Lung (tissue), 13 donors: ENCODE measurements around the gene THRA. TPM values are rescaled to one million over a fixed set of nuclear protein-coding genes. Genes with fewer than 3 reads are reported as not detected.
A peak's percentile ranks its signal among the peaks of the same experiment; 100 is the strongest.
"Not testable (repeated sequence)": the region's sequence is repeated elsewhere in the genome, so short reads cannot be mapped to it uniquely, and the experiment has no call there.

ENCODE experiments used
- ATAC-seq: fragments of 200-7000 bp; cut with Tn5 transposase; one replicate; pipeline ENCODE4 v1.9.1; 2020; ENCODE audit warnings: moderate number of reproducible peaks; ENCODE audit not compliant: insufficient read depth, low FRiP score
- DNase-seq, 3 donors: peaks; one replicate each; pipeline ENCODE4 v3.0.0-alpha.2; 2013 to 2017
- H3K27ac ChIP-seq, 2 donors: one replicate each; pipeline ENCODE4 v1.5.1; 2013; ENCODE audit warnings: mild to moderate bottlenecking in 2 of 2, moderate library complexity in 2 of 2, control low read depth in 1 of 2, inconsistent platforms in 1 of 2, low read depth in 1 of 2, low read length in 1 of 2
- H3K27me3 ChIP-seq, 3 donors: one replicate each; pipeline ENCODE4 v1.5.1; 2013; ENCODE audit warnings: low read length in 2 of 3; ENCODE audit not compliant: control insufficient read depth in 3 of 3, insufficient read depth in 3 of 3
- H3K36me3 ChIP-seq, 4 donors: one replicate each; pipeline ENCODE4 v1.5.1; 2013; ENCODE audit warnings: low read length in 4 of 4, mild to moderate bottlenecking in 1 of 4, moderate library complexity in 1 of 4; ENCODE audit not compliant: control insufficient read depth in 4 of 4, insufficient read depth in 4 of 4
- H3K4me1 ChIP-seq, 5 donors: one replicate each; pipeline ENCODE4 v1.5.1; 2013; ENCODE audit warnings: low read length in 5 of 5, mild to moderate bottlenecking in 2 of 5, moderate library complexity in 1 of 5; ENCODE audit not compliant: control insufficient read depth in 5 of 5, insufficient read depth in 5 of 5
- H3K4me3 ChIP-seq: one replicate; pipeline ENCODE4 v1.5.1; 2013; ENCODE audit warnings: mild to moderate bottlenecking, control low read depth, moderate library complexity
- H3K9ac ChIP-seq, 2 donors: one replicate each; pipeline ENCODE4 v1.5.1; 2013; ENCODE audit warnings: low read length in 2 of 2, control low read depth in 1 of 2; ENCODE audit not compliant: insufficient read depth in 1 of 2
- H3K9me3 ChIP-seq, 4 donors: one replicate each; pipeline ENCODE4 v1.5.1; 2013; ENCODE audit warnings: low read length in 3 of 4, mild to moderate bottlenecking in 1 of 4, moderate library complexity in 1 of 4; ENCODE audit not compliant: control insufficient read depth in 4 of 4, insufficient read depth in 3 of 4
- WGBS, 2 donors: extraction: QIAGEN DNeasy Blood & Tissue Kit; methylation state at CpG; one replicate each; pipeline ENCODE4 v1.1.7; 2013; 5-methylcytosine and 5-hydroxymethylcytosine counted together
- polyA plus RNA-seq, 2 donors: library from polyadenylated mRNA; stranded (reverse); fragments of 200-250 nt; gene quantifications; one replicate each; pipeline ENCODE4 v1.2.1, GENCODE V29; 2013
- small RNA-seq: library from RNA; depleted of rRNA; stranded (forward); fragments of <200 nt; gene quantifications from one replicate; pipeline ENCODE3, GENCODE V24; 2014; ENCODE audit warnings: low replicate concordance
- total RNA-seq, 2 donors: library from RNA; depleted of rRNA in 1 of 2; stranded (reverse); fragments of >200 nt in 1 of 2; gene quantifications; one replicate each; pipeline ENCODE4 v1.2.1, GENCODE V29; 2014 to 2021
- TF ChIP-seq, protein P1 (sequence below): IDR thresholded peaks from 2 replicates; pipeline ENCODE4 v1.5.1; 2012; ENCODE audit warnings: mild to moderate bottlenecking; ENCODE audit errors: control extremely low read depth, extremely low read depth
- donor health status: control.
- donor health status: control.
- donor health status: Bipolar disorder and iron deficiency.
- donor health status: healthy.
- donor health status: DM: yes; HTN: yes; CAD: no.

THRA gene
- total and polyA plus RNA-seq, 4 donors, result 28.5 to 55.9 (median 37.5) TPM

DNA sequence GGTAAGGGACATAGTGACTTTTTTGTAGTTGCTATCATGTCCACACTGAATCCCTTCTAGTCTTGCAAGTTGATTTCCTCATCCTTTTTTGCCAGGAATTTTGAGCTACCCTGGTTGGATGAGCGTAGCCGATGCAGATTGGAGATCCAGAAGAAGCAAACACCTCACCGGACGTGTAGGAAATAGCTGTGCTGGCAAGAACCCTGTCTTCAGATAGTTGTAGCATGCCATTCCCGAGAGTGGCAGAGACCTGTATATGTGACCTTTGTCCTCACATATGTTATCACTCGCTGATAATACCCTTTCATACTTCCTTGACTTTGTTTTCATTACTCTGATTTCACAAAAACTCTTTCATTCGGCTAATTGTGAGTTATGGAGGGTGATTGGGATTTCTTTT is 71.4 kb downstream of the THRA start:
- TF ChIP-seq, protein P1, sequence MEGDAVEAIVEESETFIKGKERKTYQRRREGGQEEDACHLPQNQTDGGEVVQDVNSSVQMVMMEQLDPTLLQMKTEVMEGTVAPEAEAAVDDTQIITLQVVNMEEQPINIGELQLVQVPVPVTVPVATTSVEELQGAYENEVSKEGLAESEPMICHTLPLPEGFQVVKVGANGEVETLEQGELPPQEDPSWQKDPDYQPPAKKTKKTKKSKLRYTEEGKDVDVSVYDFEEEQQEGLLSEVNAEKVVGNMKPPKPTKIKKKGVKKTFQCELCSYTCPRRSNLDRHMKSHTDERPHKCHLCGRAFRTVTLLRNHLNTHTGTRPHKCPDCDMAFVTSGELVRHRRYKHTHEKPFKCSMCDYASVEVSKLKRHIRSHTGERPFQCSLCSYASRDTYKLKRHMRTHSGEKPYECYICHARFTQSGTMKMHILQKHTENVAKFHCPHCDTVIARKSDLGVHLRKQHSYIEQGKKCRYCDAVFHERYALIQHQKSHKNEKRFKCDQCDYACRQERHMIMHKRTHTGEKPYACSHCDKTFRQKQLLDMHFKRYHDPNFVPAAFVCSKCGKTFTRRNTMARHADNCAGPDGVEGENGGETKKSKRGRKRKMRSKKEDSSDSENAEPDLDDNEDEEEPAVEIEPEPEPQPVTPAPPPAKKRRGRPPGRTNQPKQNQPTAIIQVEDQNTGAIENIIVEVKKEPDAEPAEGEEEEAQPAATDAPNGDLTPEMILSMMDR, result no peak
- H3K9me3 ChIP-seq, result no peaks in the 10 kb centered on the region
- DNase-seq (no peak), ATAC-seq (no peak)
- no peak overlapping the region for H3K9ac ChIP-seq
- no peaks in the 10 kb centered on the region for H3K27me3 ChIP-seq
- WGBS, 2 donors, result 77 to 86% methylated on average over 7 of the region's 7 CpGs
- H3K27ac ChIP-seq, result no peak overlapping the region
- no peak overlapping the region for H3K4me3 ChIP-seq
- peaks cover 33 to 71% (median 63%) of the 10 kb centered on the region in 4 donors for H3K36me3 ChIP-seq
- peaks cover 0 to 4% (median 0%) of the 10 kb centered on the region in 5 donors for H3K4me1 ChIP-seq

DNA sequence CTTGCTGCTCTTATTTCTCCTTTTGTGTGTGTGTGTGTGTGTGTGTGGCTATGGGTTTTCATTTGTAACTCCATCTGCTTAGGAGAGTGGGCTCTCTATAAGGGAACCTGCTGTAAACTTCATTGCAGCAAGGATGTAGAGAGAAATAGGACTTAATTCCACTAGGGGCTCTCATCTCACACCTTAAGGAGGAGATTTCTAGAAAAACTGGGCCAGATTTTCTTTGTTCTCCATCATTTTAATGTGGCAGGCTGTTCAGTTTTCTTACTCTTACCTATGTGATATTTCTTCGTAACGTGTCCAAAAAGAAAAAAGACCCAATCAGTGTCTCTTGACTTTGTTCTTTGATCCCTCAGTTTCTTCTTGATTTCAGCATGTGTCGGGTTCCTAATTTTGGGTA is 73.1 kb downstream of the THRA start:
- no peaks in the 10 kb centered on the region for H3K27me3 ChIP-seq
- H3K4me1 ChIP-seq, result peaks cover 0 to 10% (median 5%) of the 10 kb centered on the region in 5 donors
- DNase-seq (no peak), ATAC-seq (no peak)
- H3K36me3 ChIP-seq, result peaks cover 24 to 57% (median 50%) of the 10 kb centered on the region in 4 donors
- H3K9me3 ChIP-seq, result no peaks in the 10 kb centered on the region
- no peak overlapping the region for H3K27ac ChIP-seq
- 83 to 88% methylated on average over 3 of the region's 3 CpGs for WGBS, 2 donors
- H3K9ac ChIP-seq, result no peak overlapping the region
- TF ChIP-seq, protein P1, result no peak
- H3K4me3 ChIP-seq, result no peak overlapping the region

DNA sequence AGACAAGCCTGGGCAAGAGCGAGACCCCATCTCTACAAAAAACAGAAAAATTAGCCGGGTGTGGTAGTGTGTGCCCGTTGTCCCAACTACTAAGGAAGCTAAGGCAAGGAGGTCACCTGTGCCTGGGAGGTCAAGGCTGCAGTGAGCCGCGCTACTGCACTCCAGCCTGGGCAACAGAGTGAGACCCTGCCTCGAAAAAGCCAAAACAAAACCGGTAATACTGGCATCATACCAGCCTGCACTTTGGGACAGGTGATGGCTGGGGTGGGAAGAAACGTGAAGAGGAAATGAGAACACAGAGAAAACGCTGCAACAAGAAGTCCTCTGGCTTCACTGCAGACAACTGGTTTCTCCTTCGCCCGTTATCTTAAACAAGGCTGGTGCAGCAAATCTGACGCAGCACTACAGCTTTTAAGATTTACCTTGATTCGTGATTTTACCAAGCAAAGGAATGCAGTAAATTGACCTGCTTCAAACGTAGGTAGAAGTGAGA is 76.8 kb downstream of the THRA start:
- Histone ChIP-seq H3K27ac (peak overlapping the region; percentile 69 to 99), H3K4me1 (peaks cover 0 to 20% (median 5%) of the 10 kb centered on the region in 5 donors), H3K9ac (peak overlapping the region; percentile 58 to 99), H3K27me3 (no peaks in the 10 kb centered on the region), H3K36me3 (peaks cover 14 to 38% (median 20%) of the 10 kb centered on the region in 4 donors), H3K4me3 (peak overlapping the region; percentile 51), H3K9me3 (no peaks in the 10 kb centered on the region)
- TF ChIP-seq, protein P1, result no peak
- DNase-seq (no peak), ATAC-seq (no peak)
- WGBS, 2 donors, result 13 to 18% methylated on average over 14 of the region's 14 CpGs

GRCh38 chr17:40143166-40143565 is 80.4 kb downstream of the THRA start:
- not testable (repeated sequence) for H3K27me3 ChIP-seq, H3K9me3 ChIP-seq, ATAC-seq, H3K4me3 ChIP-seq, H3K27ac ChIP-seq, H3K9ac ChIP-seq, DNase-seq
- Histone ChIP-seq H3K4me1 (peaks cover 0 to 20% (median 5%) of the 10 kb centered on the region in 5 donors), H3K36me3 (peaks cover 7 to 23% (median 11%) of the 10 kb centered on the region in 4 donors)
- 90 to 94% methylated on average over 3 of the region's 3 CpGs for WGBS, 2 donors

Small RNA genes lying within 50 kb of the gene (small RNA-seq; reads per million reads assigned to genes)
- gene SNORD124, result 1,063 reads per million, percentile 99 among the genes with 10 or more reads in this experiment

Other genes starting within 250 kb of the THRA start
- gene IKZF3, start 198.7 kb upstream of the THRA start, total RNA-seq, result 1 to 10 TPM; 3.9 TPM
- gene IKZF3, start 198.7 kb upstream of the THRA start, polyA plus RNA-seq, result 1 to 10 TPM; 1.0 to 1.4 TPM
- gene ZPBP2, start 194.8 kb upstream of the THRA start, total RNA-seq, result not detected
- not detected for gene ZPBP2, start 194.8 kb upstream of the THRA start, polyA plus RNA-seq
- gene GSDMB, start 144.3 kb upstream of the THRA start, total RNA-seq, result 10 to 100 TPM in 1 of 2 donors, 1 to 10 TPM in 1; 5.4 to 26.8 TPM
- 10 to 100 TPM in 1 of 2 donors, 1 to 10 TPM in 1; 5.1 to 12.5 TPM for gene GSDMB, start 144.3 kb upstream of the THRA start, polyA plus RNA-seq
- gene ORMDL3, start 135.4 kb upstream of the THRA start, total RNA-seq, result 10 to 100 TPM; 60.7 to 76.7 TPM
- gene ORMDL3, start 135.4 kb upstream of the THRA start, polyA plus RNA-seq, result 10 to 100 TPM; 38.6 to 67.1 TPM
- not detected for gene LRRC3C, start 135.2 kb upstream of the THRA start, total RNA-seq
- not detected for gene LRRC3C, start 135.2 kb upstream of the THRA start, polyA plus RNA-seq
- gene GSDMA, start 100.0 kb upstream of the THRA start, total RNA-seq, result under 1 TPM in 1 of 2 donors, not detected in 1; 0.91 TPM
- under 1 TPM; 0.26 to 0.33 TPM for gene GSDMA, start 100.0 kb upstream of the THRA start, polyA plus RNA-seq
- gene PSMD3, start 82.2 kb upstream of the THRA start, total RNA-seq, result 10 to 100 TPM; 56.2 to 99.2 TPM
- 100 to 1,000 TPM in 1 of 2 donors, 10 to 100 TPM in 1; 70.4 to 105 TPM for gene PSMD3, start 82.2 kb upstream of the THRA start, polyA plus RNA-seq
- gene CSF3, start 47.5 kb upstream of the THRA start, total RNA-seq, result 1 to 10 TPM; 1.7 to 2.9 TPM
- gene CSF3, start 47.5 kb upstream of the THRA start, polyA plus RNA-seq, result 100 to 1,000 TPM in 1 of 2 donors, 1 to 10 TPM in 1; 7.8 to 317 TPM
- 10 to 100 TPM; 69.9 to 82.3 TPM for gene MED24, start 8.6 kb upstream of the THRA start, total RNA-seq
- gene MED24, start 8.6 kb upstream of the THRA start, polyA plus RNA-seq, result 100 to 1,000 TPM in 1 of 2 donors, 10 to 100 TPM in 1; 48.2 to 149 TPM
- gene NR1D1, start 37.6 kb downstream of the THRA start, total RNA-seq, result 10 to 100 TPM in 1 of 2 donors, 1 to 10 TPM in 1; 3.2 to 19.4 TPM
- 10 to 100 TPM in 1 of 2 donors, 1 to 10 TPM in 1; 8.7 to 19.6 TPM for gene NR1D1, start 37.6 kb downstream of the THRA start, polyA plus RNA-seq
- 100 to 1,000 TPM in 1 of 2 donors, 10 to 100 TPM in 1; 84.8 to 111 TPM for gene MSL1, start 59.0 kb downstream of the THRA start, total RNA-seq
- 10 to 100 TPM; 73.2 to 84.6 TPM for gene MSL1, start 59.0 kb downstream of the THRA start, polyA plus RNA-seq
- 10 to 100 TPM; 74.8 to 85.5 TPM for gene CASC3, start 77.6 kb downstream of the THRA start, total RNA-seq
- 10 to 100 TPM; 37.2 to 47.8 TPM for gene CASC3, start 77.6 kb downstream of the THRA start, polyA plus RNA-seq
- gene RAPGEFL1, start 114.5 kb downstream of the THRA start, total RNA-seq, result 1 to 10 TPM; 4.6 to 9.1 TPM
- 1 to 10 TPM; 8.4 to 9.4 TPM for gene RAPGEFL1, start 114.5 kb downstream of the THRA start, polyA plus RNA-seq
- gene WIPF2, start 156.3 kb downstream of the THRA start, total RNA-seq, result 10 to 100 TPM; 15.7 to 34.5 TPM
- gene WIPF2, start 156.3 kb downstream of the THRA start, polyA plus RNA-seq, result 10 to 100 TPM; 10.6 to 14.2 TPM
- 1 to 10 TPM; 5.5 to 5.7 TPM for gene CDC6, start 224.9 kb downstream of the THRA start, total RNA-seq
- gene CDC6, start 224.9 kb downstream of the THRA start, polyA plus RNA-seq, result 1 to 10 TPM; 3.3 to 6.0 TPM
- gene RARA, start 246.2 kb downstream of the THRA start, total RNA-seq, result 10 to 100 TPM; 36.4 to 75.3 TPM
- 10 to 100 TPM; 49.8 to 51.7 TPM for gene RARA, start 246.2 kb downstream of the THRA start, polyA plus RNA-seq